HepG2 (cell line): ENCODE results near the gene PCDHGA12.
"Not testable (repeated sequence)": the region's sequence is repeated elsewhere in the genome, so short reads cannot be mapped to it uniquely, and the experiment has no call there.

Experiments
- POLR2A ChIP-seq, 2 experiments: IDR thresholded peaks; 2 replicates each; pipeline ENCODE4 v1.6.1; 2011; ENCODE audit warnings: low read depth in 2 of 2, low read length in 2 of 2, mild to moderate bottlenecking in 1 of 2, moderate library complexity in 1 of 2; ENCODE audit not compliant: insufficient read depth in 1 of 2
- RAD21 ChIP-seq: fragments of 450-650 bp; formaldehyde crosslinking; IDR thresholded peaks from 2 replicates; pipeline ENCODE4 v1.5.0; 2020; ENCODE audit warnings: mild to moderate bottlenecking
- ZNF138 ChIP-seq: sonication (generic); formaldehyde crosslinking; IDR thresholded peaks from 2 replicates; pipeline ENCODE4 v1.5.0; 2020; ENCODE audit warnings: mild to moderate bottlenecking, low read depth, missing genetic modification reagents

DNA sequence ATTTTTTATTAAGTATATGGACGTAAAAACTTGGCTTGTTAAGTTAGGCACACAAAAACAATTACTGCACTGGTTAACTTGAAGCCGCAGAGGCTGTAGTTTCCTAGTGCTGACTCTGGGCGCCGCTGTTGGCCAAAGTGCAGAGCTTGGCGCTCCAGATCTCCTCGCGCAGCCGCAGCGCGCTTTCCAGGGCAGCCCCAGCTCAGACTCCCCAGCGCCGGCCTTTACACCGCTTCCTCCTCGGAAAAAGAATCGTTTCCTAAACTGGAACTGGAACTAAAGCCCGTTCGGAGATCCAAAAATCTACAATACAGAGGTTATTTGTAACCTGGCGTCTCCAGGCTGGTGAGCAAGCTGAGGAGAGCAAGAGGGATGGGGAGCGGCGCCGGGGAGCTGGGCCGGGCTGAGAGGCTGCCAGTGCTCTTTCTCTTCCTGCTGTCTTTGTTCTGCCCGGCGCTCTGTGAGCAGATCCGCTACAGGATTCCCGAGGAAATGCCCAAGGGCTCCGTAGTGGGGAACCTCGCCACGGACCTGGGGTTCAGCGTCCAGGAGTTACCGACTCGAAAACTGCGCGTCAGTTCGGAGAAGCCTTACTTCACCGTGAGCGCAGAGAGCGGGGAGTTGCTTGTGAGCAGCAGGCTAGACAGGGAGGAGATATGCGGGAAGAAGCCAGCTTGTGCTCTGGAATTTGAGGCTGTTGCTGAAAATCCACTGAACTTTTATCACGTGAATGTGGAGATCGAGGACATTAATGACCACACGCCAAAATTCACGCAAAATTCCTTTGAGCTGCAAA is 32.4 kb upstream of the PCDHGA12 start, which contains the start of gene PCDHGB5:
- not testable (repeated sequence) for TF ChIP-seq ZNF138; POLR2A (IDR thresholded peaks at IDR 0.05; ENCODE audit: insufficient read depth in 1 of 2, low read depth in 2 of 2, low read length in 2 of 2); RAD21 (CRISPR knock-in tag)
